OCI-LY7 (cell line): Measurements from ENCODE around the gene C6orf120. TPM values are rescaled to one million over a fixed set of nuclear protein-coding genes. Genes with fewer than 3 reads are reported as not detected.

Experiments
- BruUV-seq: library from RNA; stranded (reverse); fragments of 400-500 nt; replicated peaks from 2 replicates; lab custom pipeline; 2021; lab: Mats Ljungman, UMichigan
- CTCF ChIA-PET: fragments of 300-600 bp; sonication (Branson Sonifier 250); formaldehyde crosslinking; loops from one replicate; lab custom pipeline; 2022; ENCODE audit warnings: antibody characterized with exemption; ENCODE audit not compliant: unreplicated experiment; lab: Charles Lee
- POLR2A ChIA-PET: fragments of 300-600 bp; sonication (Branson Sonifier 250); formaldehyde crosslinking; loops from one replicate; lab custom pipeline; 2022; ENCODE audit warnings: antibody characterized with exemption; lab: Charles Lee
- DNase-seq: peaks from one replicate; pipeline ENCODE4 v3.0.0-alpha.2; 2015; ENCODE audit warnings: low spot score
- H2AFZ ChIP-seq: fragments of 200-600 bp; sonication (generic), shearing (Covaris generic); 2 replicates; pipeline ENCODE4 v1.6.1; 2014; ENCODE audit warnings: mild to moderate bottlenecking, antibody characterized with exemption, low read length, moderate library complexity
- H3K27ac ChIP-seq: fragments of 200-600 bp; sonication (generic); 2 replicates; pipeline ENCODE4 v1.5.1; 2014; ENCODE audit warnings: mixed run types, low read depth, mild to moderate bottlenecking, moderate library complexity, low read length, inconsistent platforms; ENCODE audit not compliant: poor library complexity, severe bottlenecking
- H3K36me3 ChIP-seq: fragments of 200-600 bp; sonication (generic); 2 replicates; pipeline ENCODE4 v1.6.1; 2014; ENCODE audit warnings: mild to moderate bottlenecking, antibody characterized with exemption, low read length, moderate library complexity, mixed read lengths; ENCODE audit not compliant: insufficient read depth
- H3K4me1 ChIP-seq: fragments of 200-600 bp; sonication (generic); 2 replicates; pipeline ENCODE4 v1.5.1; 2014; ENCODE audit warnings: mild to moderate bottlenecking, low read length; ENCODE audit not compliant: insufficient read depth, poor library complexity, severe bottlenecking
- H3K4me2 ChIP-seq: fragments of 200-600 bp; sonication (generic); 2 replicates; pipeline ENCODE4 v1.6.1; 2014; ENCODE audit warnings: mild to moderate bottlenecking, low read length
- H3K4me3 ChIP-seq: fragments of 200-600 bp; sonication (generic); 2 replicates; pipeline ENCODE4 v1.5.1; 2014; ENCODE audit warnings: mild to moderate bottlenecking, low read depth, low read length; ENCODE audit not compliant: poor library complexity, severe bottlenecking
- H3K79me2 ChIP-seq: fragments of 200-600 bp; sonication (generic); 2 replicates; pipeline ENCODE4 v1.6.1; 2016; ENCODE audit warnings: low read depth, mild to moderate bottlenecking, low read length, moderate library complexity, mixed read lengths; ENCODE audit not compliant: insufficient read depth
- H3K9me2 ChIP-seq: fragments of 200-600 bp; sonication (generic); 2 replicates; pipeline ENCODE4 v1.6.1; 2016; ENCODE audit warnings: mild to moderate bottlenecking, low read length, mixed read lengths; ENCODE audit not compliant: insufficient read depth
- H3K9me3 ChIP-seq: fragments of 200-600 bp; sonication (generic); 2 replicates; pipeline ENCODE4 v1.6.1; 2014; ENCODE audit warnings: mild to moderate bottlenecking, mixed run types, low read length, mixed read lengths
- H4K20me1 ChIP-seq: fragments of 200-600 bp; sonication (generic); 2 replicates; pipeline ENCODE4 v1.6.1; 2014; ENCODE audit warnings: mild to moderate bottlenecking, antibody characterized with exemption, low read length, moderate library complexity, mixed read lengths; ENCODE audit not compliant: insufficient read depth
- EZH2phosphoT487 ChIP-seq: fragments of 200-600 bp; sonication (generic); IDR thresholded peaks from 2 replicates; pipeline ENCODE4 v1.6.1; 2018; ENCODE audit warnings: low read depth, borderline replicate concordance, mild to moderate bottlenecking, mixed run types, antibody characterized with exemption, low read length, moderate library complexity, mixed read lengths
- intact Hi-C: fragments of 100-400 bp; cut with micrococcal nuclease; formaldehyde crosslinking; loops from one replicate; pipeline ENCODE4 v1.10.0; 2022; ENCODE audit not compliant: unreplicated experiment
- total RNA-seq, 2 experiments: library from RNA; depleted of rRNA in 1 of 2; stranded (reverse); fragments of >200 nt in 1 of 2; shearing (Covaris generic) in 1 of 2; gene quantifications; 2 replicates each; pipeline ENCODE4 v1.2.3, GENCODE V29; 2014 to 2022
- TF ChIP-seq, protein P1 (sequence below): fragments of 200-600 bp; sonication (generic); conservative IDR thresholded peaks from 2 replicates; pipeline ENCODE4 v1.5.1; 2014; ENCODE audit warnings: mild to moderate bottlenecking, antibody characterized with exemption, low read length, moderate library complexity, mixed read lengths

C6orf120 gene
- total RNA-seq, 2 experiments from 2014 or later = 19.0 to 30.3 TPM

- H3K4me1 ChIP-seq = no peaks in the 10 kb centered on the region
- BruUV-seq = no TSS peak
- H3K4me2 ChIP-seq = no peak overlapping the region
- no peak for TF ChIP-seq EZH2phosphoT487
- CTCF ChIA-PET = no interaction called here
- H3K9me3 ChIP-seq = no peaks in the 10 kb centered on the region
- no peak for DNase-seq
- peaks cover 66% of the 10 kb centered on the region for H3K36me3 ChIP-seq
- POLR2A ChIA-PET = no interaction called here
- intact Hi-C loops = no loop called here
- H3K27ac ChIP-seq = no peak overlapping the region
- H4K20me1 ChIP-seq = no peaks in the 10 kb centered on the region
- H3K79me2 ChIP-seq = no peaks in the 10 kb centered on the region
- no peak overlapping the region for H2AFZ ChIP-seq
- H3K9me2 ChIP-seq = no peaks in the 10 kb centered on the region
- no peak overlapping the region for H3K4me3 ChIP-seq
Measured at GRCh38 chr6:169675011-169675410, 26.9 kb upstream of the C6orf120 start.

DNA sequence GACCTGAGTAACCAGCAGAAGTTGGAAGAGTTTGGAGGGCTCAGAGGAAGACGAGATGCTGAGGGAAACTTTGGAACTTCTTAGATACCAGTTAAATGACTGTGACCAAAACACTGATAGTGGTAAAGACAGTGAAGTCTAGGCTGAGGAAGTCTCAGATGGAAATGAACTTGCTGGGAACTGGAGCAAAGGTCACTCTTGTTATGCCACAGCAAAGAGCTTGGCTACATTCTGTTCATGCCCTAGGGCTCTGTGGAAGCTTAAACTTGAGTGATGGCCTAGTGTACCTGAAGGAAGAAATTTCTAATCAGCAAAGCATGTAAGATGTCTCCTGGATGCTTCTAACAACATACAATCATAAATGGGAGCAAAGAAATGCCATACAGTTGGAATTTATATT lies 24.8 kb upstream of the C6orf120 start:
- H3K4me3 ChIP-seq = no peak overlapping the region
- CTCF ChIA-PET = interaction anchor here (1.6 kb wide), 1 partner anchor 16 kb away, joined by 4 read pairs; no protein-coding TSS in a partner anchor
- no peaks in the 10 kb centered on the region for H4K20me1 ChIP-seq
- POLR2A ChIA-PET = no interaction called here
- no TSS peak for BruUV-seq
- H3K9me3 ChIP-seq = peaks cover 11% of the 10 kb centered on the region
- H2AFZ ChIP-seq = no peak overlapping the region
- intact Hi-C loops = no loop called here
- TF ChIP-seq, protein P1, sequence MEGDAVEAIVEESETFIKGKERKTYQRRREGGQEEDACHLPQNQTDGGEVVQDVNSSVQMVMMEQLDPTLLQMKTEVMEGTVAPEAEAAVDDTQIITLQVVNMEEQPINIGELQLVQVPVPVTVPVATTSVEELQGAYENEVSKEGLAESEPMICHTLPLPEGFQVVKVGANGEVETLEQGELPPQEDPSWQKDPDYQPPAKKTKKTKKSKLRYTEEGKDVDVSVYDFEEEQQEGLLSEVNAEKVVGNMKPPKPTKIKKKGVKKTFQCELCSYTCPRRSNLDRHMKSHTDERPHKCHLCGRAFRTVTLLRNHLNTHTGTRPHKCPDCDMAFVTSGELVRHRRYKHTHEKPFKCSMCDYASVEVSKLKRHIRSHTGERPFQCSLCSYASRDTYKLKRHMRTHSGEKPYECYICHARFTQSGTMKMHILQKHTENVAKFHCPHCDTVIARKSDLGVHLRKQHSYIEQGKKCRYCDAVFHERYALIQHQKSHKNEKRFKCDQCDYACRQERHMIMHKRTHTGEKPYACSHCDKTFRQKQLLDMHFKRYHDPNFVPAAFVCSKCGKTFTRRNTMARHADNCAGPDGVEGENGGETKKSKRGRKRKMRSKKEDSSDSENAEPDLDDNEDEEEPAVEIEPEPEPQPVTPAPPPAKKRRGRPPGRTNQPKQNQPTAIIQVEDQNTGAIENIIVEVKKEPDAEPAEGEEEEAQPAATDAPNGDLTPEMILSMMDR = no peak
- no peak for TF ChIP-seq EZH2phosphoT487
- DNase-seq = no peak
- H3K36me3 ChIP-seq = peaks cover 69% of the 10 kb centered on the region
- H3K9me2 ChIP-seq = no peaks in the 10 kb centered on the region
- H3K79me2 ChIP-seq = no peaks in the 10 kb centered on the region
- no peak overlapping the region for H3K4me2 ChIP-seq
- H3K4me1 ChIP-seq = no peaks in the 10 kb centered on the region
- H3K27ac ChIP-seq = no peak overlapping the region

GRCh38 chr6:169678342-169678741 lies 23.6 kb upstream of the C6orf120 start:
- intact Hi-C loops = no loop called here

More at GRCh38 chr6:169678342-169678741, 23.6 kb upstream of the C6orf120 start:
- no peaks in the 10 kb centered on the region for H4K20me1 ChIP-seq
- H3K4me1 ChIP-seq = no peaks in the 10 kb centered on the region
- H3K9me2 ChIP-seq = no peaks in the 10 kb centered on the region
- peaks cover 72% of the 10 kb centered on the region for H3K36me3 ChIP-seq
- 0 out of 2 replicates have a peak, but pooled peaks cover 7% of the 10 kb centered on the region for H3K79me2 ChIP-seq
- no peak overlapping the region for H3K27ac ChIP-seq
- POLR2A ChIA-PET = interaction anchor here (0.6 to 1.2 kb wide), 3 partner anchors 28 to 60 kb away, joined by 4 to 6 read pairs (median 4); no protein-coding TSS in a partner anchor
- no TSS peak for BruUV-seq
- TF ChIP-seq, protein P1 = no peak
- H3K4me2 ChIP-seq = no peak overlapping the region
- H3K9me3 ChIP-seq = peaks cover 18% of the 10 kb centered on the region
- no peak overlapping the region for H2AFZ ChIP-seq
- H3K4me3 ChIP-seq = no peak overlapping the region
- CTCF ChIA-PET = interaction anchor here (1.6 kb wide), 1 partner anchor 15 kb away, joined by 4 read pairs; no protein-coding TSS in a partner anchor
- DNase-seq = no peak
